Spleen (tissue), 7 donors: ENCODE data around the gene CBFA2T2.

ENCODE experiments used
- POLR2A ChIP-seq, 3 donors: fragments of 450-650 bp; IDR thresholded peaks; one replicate each; pipeline ENCODE4 v1.5.1; 2017; ENCODE audit warnings: antibody characterized with exemption in 3 of 3, mild to moderate bottlenecking in 1 of 3
- POLR2AphosphoS5 ChIP-seq, 3 donors: sonication (generic); formaldehyde crosslinking; IDR thresholded peaks; one replicate each; pipeline ENCODE4 v1.5.1; 2017; ENCODE audit warnings: antibody characterized with exemption in 3 of 3
- TF ChIP-seq, protein P1 (sequence below), 11 experiments: fragments of 200-600 bp in 7 of 11; fragments of 450-650 bp in 4 of 11; sonication (generic) in 4 of 11; IDR thresholded peaks in 8 of 11; conservative IDR thresholded peaks in 3 of 11; 1 replicate in 7 of 11; 2 replicates in 4 of 11; pipeline versions ENCODE4 v1.4.0 to v1.8.0; 2016 to 2021; ENCODE audit warnings: antibody characterized with exemption in 11 of 11, inconsistent platforms in 4 of 11, mild to moderate bottlenecking in 1 of 11
- donor health status: DM: no; HTN: no; CAD: no; lungs with moderate emphysema.
- donor health status: DM: no; HTN: no; CAD: no.
- donor health status: DM: no; HTN: no; CAD: no.

DNA sequence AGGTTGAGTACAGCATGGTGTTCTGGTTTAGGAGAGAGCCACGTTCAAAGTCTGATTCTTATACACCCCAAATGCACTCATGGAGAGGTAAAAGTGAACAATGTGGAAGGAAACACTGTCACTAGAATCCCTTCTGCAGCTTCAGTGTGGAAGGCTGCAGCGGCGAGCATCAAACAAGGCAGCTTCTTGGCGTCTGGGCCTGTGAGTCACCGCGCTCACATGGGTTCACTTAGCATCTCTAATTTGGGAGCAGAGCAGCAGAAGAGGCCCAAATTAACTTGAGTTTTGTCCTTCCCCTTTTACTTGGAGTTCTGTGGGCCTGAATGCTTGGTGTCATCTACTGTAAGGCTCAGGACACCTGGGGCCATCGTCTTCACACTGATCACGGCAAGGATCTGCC, 207.2 kb downstream of the CBFA2T2 start:
- TF ChIP-seq, protein P1, sequence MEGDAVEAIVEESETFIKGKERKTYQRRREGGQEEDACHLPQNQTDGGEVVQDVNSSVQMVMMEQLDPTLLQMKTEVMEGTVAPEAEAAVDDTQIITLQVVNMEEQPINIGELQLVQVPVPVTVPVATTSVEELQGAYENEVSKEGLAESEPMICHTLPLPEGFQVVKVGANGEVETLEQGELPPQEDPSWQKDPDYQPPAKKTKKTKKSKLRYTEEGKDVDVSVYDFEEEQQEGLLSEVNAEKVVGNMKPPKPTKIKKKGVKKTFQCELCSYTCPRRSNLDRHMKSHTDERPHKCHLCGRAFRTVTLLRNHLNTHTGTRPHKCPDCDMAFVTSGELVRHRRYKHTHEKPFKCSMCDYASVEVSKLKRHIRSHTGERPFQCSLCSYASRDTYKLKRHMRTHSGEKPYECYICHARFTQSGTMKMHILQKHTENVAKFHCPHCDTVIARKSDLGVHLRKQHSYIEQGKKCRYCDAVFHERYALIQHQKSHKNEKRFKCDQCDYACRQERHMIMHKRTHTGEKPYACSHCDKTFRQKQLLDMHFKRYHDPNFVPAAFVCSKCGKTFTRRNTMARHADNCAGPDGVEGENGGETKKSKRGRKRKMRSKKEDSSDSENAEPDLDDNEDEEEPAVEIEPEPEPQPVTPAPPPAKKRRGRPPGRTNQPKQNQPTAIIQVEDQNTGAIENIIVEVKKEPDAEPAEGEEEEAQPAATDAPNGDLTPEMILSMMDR (IDR thresholded peaks at IDR 0.05 in 8 of 11, conservative IDR thresholded peaks at IDR 0.05 in 3 of 11), result no peak
- TF ChIP-seq POLR2AphosphoS5 (IDR thresholded peaks at IDR 0.05), result no peak
- no peak for TF ChIP-seq POLR2A (IDR thresholded peaks at IDR 0.05)
